ENCODE results near the gene ZNF529. TPM values are rescaled to one million over a fixed set of nuclear protein-coding genes. Genes with fewer than 3 reads are reported as not detected.

ZNF529 gene
- total and polyA plus RNA-seq, 2 experiments from 2014 or later = 10.9 to 18.6 TPM

- no peak for TF ChIP-seq CTCF (IDR thresholded peaks at IDR 0.05; ENCODE audit: low read depth, low read length)
- DNase-seq (ENCODE audit: low read depth in 1 of 2, low spot score in 1 of 2) = no peak
- no peaks in the 10 kb centered on the region for H3K27me3 ChIP-seq
- no peak overlapping the region for H3K27ac ChIP-seq
- no peaks in the 10 kb centered on the region for H3K36me3 ChIP-seq
- no peaks in the 10 kb centered on the region for H3K4me1 ChIP-seq (ENCODE audit: low read depth)
- no peaks in the 10 kb centered on the region for H3K9me3 ChIP-seq (ENCODE audit: low read depth)
- no peak overlapping the region for H3K4me3 ChIP-seq
Observed at GRCh38 chr19:36501973-36502372, 71.1 kb downstream of the ZNF529 start.

GRCh38 chr19:36497001-36497400 is 76.1 kb downstream of the ZNF529 start:
- H3K4me3 ChIP-seq = no peak overlapping the region
- H3K9me3 ChIP-seq (ENCODE audit: low read depth) = no peaks in the 10 kb centered on the region
- no peaks in the 10 kb centered on the region for H3K36me3 ChIP-seq
- no peak overlapping the region for H3K27ac ChIP-seq
- DNase-seq (ENCODE audit: low read depth in 1 of 2, low spot score in 1 of 2) = no peak
- no peaks in the 10 kb centered on the region for H3K27me3 ChIP-seq
- TF ChIP-seq CTCF (IDR thresholded peaks at IDR 0.05; ENCODE audit: low read depth, low read length) = no peak
- no peaks in the 10 kb centered on the region for H3K4me1 ChIP-seq (ENCODE audit: low read depth)

Other genes starting within 250 kb of the ZNF529 start
- gene ZFP14, start 194.1 kb downstream of the ZNF529 start, total RNA-seq = 4.5 and 7.7 TPM in 2 replicates
- gene ZFP14, start 194.1 kb downstream of the ZNF529 start, polyA plus RNA-seq = 3.5 and 7.7 TPM in 2 replicates
- gene ZFP82, start 154.6 kb downstream of the ZNF529 start, total RNA-seq = 9.0 and 10.2 TPM in 2 replicates
- 18.4 and 19.4 TPM in 2 replicates for gene ZFP82, start 154.6 kb downstream of the ZNF529 start, polyA plus RNA-seq
- 8.6 and 9.7 TPM in 2 replicates for gene ZNF566, start 83.7 kb downstream of the ZNF529 start, total RNA-seq
- 5.2 and 13.2 TPM in 2 replicates for gene ZNF566, start 83.7 kb downstream of the ZNF529 start, polyA plus RNA-seq
- 10.5 and 12.3 TPM in 2 replicates for gene ZNF260, start 45.0 kb downstream of the ZNF529 start, total RNA-seq
- 17.5 and 32.0 TPM in 2 replicates for gene ZNF260, start 45.0 kb downstream of the ZNF529 start, polyA plus RNA-seq
- gene ZNF382, start 32.0 kb upstream of the ZNF529 start, total RNA-seq = 30.0 and 57.8 TPM in 2 replicates
- gene ZNF382, start 32.0 kb upstream of the ZNF529 start, polyA plus RNA-seq = 14.5 and 30.3 TPM in 2 replicates
- gene ZNF461, start 93.5 kb upstream of the ZNF529 start, total RNA-seq = 8.0 and 8.7 TPM in 2 replicates
- 2.7 and 7.7 TPM in 2 replicates for gene ZNF461, start 93.5 kb upstream of the ZNF529 start, polyA plus RNA-seq
- 4.5 and 5.5 TPM in 2 replicates for gene ZNF567, start 114.3 kb upstream of the ZNF529 start, total RNA-seq
- gene ZNF567, start 114.3 kb upstream of the ZNF529 start, polyA plus RNA-seq = 6.6 and 19.6 TPM in 2 replicates
- 16.1 and 27.8 TPM in 2 replicates for gene ZNF850, start 199.5 kb upstream of the ZNF529 start, total RNA-seq
- gene ZNF850, start 199.5 kb upstream of the ZNF529 start, polyA plus RNA-seq = 2.9 and 9.5 TPM in 2 replicates

Measured in cardiac muscle cell (in vitro differentiated cells and primary cell).